Measurements from ENCODE around the gene FOXD2. TPM values are rescaled to one million over a fixed set of nuclear protein-coding genes. Genes with fewer than 3 reads are reported as not detected.

Gene FOXD2
- total RNA-seq, 1 donor from 2014 or later, result 0.15 TPM

DNA sequence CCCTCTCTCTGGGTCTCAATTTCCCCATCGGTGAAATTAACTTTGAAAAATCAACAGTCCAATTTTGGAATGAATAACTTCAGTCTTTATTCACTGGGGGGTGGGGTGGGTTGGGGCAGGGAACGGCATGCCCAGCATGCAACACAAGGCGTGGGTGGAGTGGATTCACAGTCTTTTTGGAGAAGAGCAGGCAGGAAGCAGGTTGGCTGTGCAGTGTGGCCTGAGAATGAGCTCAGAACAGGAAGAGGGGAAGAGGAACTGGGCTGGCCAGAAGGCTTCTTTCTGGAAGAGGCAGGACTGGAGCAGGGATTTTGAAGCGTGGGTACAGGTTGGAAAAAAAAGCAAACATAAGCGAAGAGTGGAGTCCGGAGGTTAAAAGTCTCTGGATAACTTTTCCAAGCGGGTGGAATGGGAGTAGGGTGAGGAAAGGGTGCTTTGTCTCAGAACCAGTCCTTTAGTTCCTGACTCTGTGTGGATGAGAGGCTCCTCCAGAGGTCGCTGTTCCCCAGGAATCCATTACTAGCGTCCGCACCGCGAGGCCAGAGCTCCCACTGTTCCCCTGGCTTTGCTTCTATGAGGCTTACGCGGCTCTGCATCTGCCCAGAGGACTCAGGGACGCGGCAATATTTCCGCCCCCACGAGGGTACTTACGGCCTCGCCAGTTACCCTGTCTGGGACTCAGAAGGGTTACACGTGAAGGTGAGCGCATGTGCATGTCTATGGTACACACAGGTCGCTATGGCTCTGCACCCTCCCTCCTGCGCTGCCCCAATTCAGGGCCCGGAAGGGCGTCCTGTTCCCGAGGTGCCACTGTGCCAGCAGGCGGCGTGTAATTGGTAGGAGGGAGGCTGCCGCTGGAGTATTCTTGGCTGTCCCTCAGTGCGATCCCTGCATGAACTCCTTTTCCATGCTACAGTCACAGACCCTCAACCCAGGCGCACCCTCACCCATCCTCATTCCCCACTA is 5.5 kb upstream of the FOXD2 start:
- peaks cover 40% of the 10 kb centered on the region for H3K4me1 Mint-ChIP-seq (ENCODE audit: unreplicated experiment)
- DNase-seq (ENCODE audit: low spot score), result peak; percentile 87

GRCh38 chr1:47433037-47433421 is 4.8 kb upstream of the FOXD2 start:
- Mint-ChIP-seq H3K9me3 (ENCODE audit: unreplicated experiment) (no peaks in the 10 kb centered on the region), H3K27me3 (ENCODE audit: unreplicated experiment) (peaks cover 25% of the 10 kb centered on the region), H3K4me3 (ENCODE audit: unreplicated experiment) (peak overlapping the region; percentile 77), H3K36me3 (ENCODE audit: low read depth, unreplicated experiment) (no peaks in the 10 kb centered on the region), H3K27ac (ENCODE audit: unreplicated experiment) (peak overlapping the region; percentile 30), H3K4me1 (ENCODE audit: unreplicated experiment) (peaks cover 40% of the 10 kb centered on the region)
- TF ChIP-seq CTCF (IDR thresholded peaks at IDR 0.05; ENCODE audit: unreplicated experiment), result no peak
- no peak for DNase-seq (ENCODE audit: low spot score)

More for the DNA sequence above, 5.5 kb upstream of the FOXD2 start:
- no peaks in the 10 kb centered on the region for H3K36me3 Mint-ChIP-seq (ENCODE audit: low read depth, unreplicated experiment)
- peak; percentile 72 for TF ChIP-seq CTCF (IDR thresholded peaks at IDR 0.05; ENCODE audit: unreplicated experiment)
- H3K4me3 Mint-ChIP-seq (ENCODE audit: unreplicated experiment), result peak overlapping the region; percentile 77
- no peaks in the 10 kb centered on the region for H3K9me3 Mint-ChIP-seq (ENCODE audit: unreplicated experiment)
- H3K27ac Mint-ChIP-seq (ENCODE audit: unreplicated experiment), result peak overlapping the region; percentile 97
- peaks cover 25% of the 10 kb centered on the region for H3K27me3 Mint-ChIP-seq (ENCODE audit: unreplicated experiment)

- Mint-ChIP-seq H3K4me1 (ENCODE audit: unreplicated experiment) (peaks cover 40% of the 10 kb centered on the region), H3K9me3 (ENCODE audit: unreplicated experiment) (no peaks in the 10 kb centered on the region), H3K27ac (ENCODE audit: unreplicated experiment) (peak overlapping the region; percentile 30), H3K27me3 (ENCODE audit: unreplicated experiment) (peaks cover 25% of the 10 kb centered on the region), H3K36me3 (ENCODE audit: low read depth, unreplicated experiment) (no peaks in the 10 kb centered on the region), H3K4me3 (ENCODE audit: unreplicated experiment) (peak overlapping the region; percentile 84)
- no peak for TF ChIP-seq CTCF (IDR thresholded peaks at IDR 0.05; ENCODE audit: unreplicated experiment)
- no peak for DNase-seq (ENCODE audit: low spot score)
These were observed 4.3 kb upstream of the FOXD2 start for GRCh38 chr1:47433477-47434050.

DNA sequence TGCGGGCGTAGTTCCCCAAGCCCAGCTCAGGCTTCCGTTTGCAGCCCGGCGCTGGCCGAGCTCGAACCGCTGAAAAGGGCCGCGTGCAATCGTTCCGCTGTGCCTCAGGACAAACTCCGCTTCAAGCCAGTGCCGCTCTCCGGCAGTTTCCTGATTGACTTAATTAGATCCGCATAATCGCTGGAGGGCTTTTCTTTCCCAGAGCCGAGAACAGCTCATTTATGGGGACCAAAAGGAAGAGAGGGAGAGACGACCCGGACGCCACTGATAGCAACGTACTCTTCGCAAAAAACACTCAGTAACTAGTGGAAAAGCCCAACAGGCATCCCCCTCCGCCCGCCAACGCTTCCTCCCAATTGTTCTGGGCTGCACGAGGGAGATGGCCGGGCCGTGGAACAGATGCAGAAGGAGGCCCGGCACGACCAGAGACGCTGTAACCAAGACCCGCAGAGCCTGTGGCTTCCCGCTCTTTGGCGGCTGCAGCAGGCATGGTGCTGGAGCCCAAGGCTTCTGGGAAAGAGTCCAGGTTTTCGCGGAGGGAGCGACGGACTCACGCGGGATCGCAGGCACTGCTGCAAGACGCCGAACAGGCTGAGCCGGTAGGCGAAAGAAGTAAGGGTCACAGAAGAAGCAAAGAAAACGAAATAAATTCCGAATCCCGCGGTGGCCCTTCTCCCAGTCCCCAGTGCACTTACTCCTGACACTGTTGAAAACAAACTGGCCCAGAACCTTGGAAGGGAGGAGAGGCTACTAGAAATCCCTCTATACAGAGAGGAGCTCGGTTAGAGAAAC is 3.6 kb upstream of the FOXD2 start:
- TF ChIP-seq CTCF (IDR thresholded peaks at IDR 0.05; ENCODE audit: unreplicated experiment), result no peak
- H3K36me3 Mint-ChIP-seq (ENCODE audit: low read depth, unreplicated experiment), result no peaks in the 10 kb centered on the region
- H3K9me3 Mint-ChIP-seq (ENCODE audit: unreplicated experiment), result no peaks in the 10 kb centered on the region
- H3K27ac Mint-ChIP-seq (ENCODE audit: unreplicated experiment), result peak overlapping the region; percentile 31
- peaks cover 25% of the 10 kb centered on the region for H3K27me3 Mint-ChIP-seq (ENCODE audit: unreplicated experiment)
- H3K4me1 Mint-ChIP-seq (ENCODE audit: unreplicated experiment), result peaks cover 40% of the 10 kb centered on the region
- DNase-seq (ENCODE audit: low spot score), result peak; percentile 56
- peak overlapping the region; percentile 84 for H3K4me3 Mint-ChIP-seq (ENCODE audit: unreplicated experiment)
